Measurements from ENCODE around the gene UBE2G1. TPM values are rescaled to one million over a fixed set of nuclear protein-coding genes. Genes with fewer than 3 reads are reported as not detected.

The UBE2G1 gene
- total RNA-seq, 1 donor, result 36.2 TPM

GRCh38 chr17:4342535-4342934 lies 23.9 kb downstream of the UBE2G1 start:
- TF ChIP-seq CTCF (IDR thresholded peaks at IDR 0.05; ENCODE audit: extremely low read depth, low read depth, low read length), result no peak
- Histone ChIP-seq H3K4me2 (ENCODE audit: insufficient read depth, low read length) (no peak overlapping the region), H4K20me1 (ENCODE audit: insufficient read depth, low read length) (peaks cover 69% of the 10 kb centered on the region)

DNA sequence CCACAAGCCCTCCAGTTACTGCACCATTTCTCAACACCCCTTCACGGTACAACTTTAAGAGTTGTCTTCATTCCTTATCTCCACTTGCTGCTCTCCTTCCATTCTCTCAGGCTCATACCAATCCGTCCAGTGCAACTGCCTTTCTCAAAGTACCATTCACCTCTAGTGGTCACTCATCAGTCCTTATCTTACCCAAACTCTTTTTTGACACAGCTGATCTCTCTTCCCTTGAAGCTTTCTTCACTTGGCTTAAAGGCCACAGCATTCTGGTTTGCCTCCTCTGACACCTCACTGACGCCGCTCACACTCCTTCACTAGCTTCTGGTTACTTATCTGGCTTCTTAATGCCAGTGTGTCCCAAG lies 24.9 kb downstream of the UBE2G1 start:
- no peaks in the 10 kb centered on the region for H3K9me3 ChIP-seq (ENCODE audit: low read depth, low read length)
- H3K4me3 ChIP-seq (ENCODE audit: insufficient read depth, low read length), result no peak overlapping the region
- no peak overlapping the region for H3K4me2 ChIP-seq (ENCODE audit: insufficient read depth, low read length)
- peaks cover 15% of the 10 kb centered on the region for H3K4me1 ChIP-seq (ENCODE audit: insufficient read depth, low read length)
- H3K27me3 ChIP-seq (ENCODE audit: insufficient read depth, low read length), result no peaks in the 10 kb centered on the region
- H3K79me2 ChIP-seq (ENCODE audit: insufficient read depth, low read length), result peaks cover 100% of the 10 kb centered on the region
- no peak overlapping the region for H3K27ac ChIP-seq (ENCODE audit: low read depth, low read length)
- DNase-seq (ENCODE audit: insufficient read length, low spot score, missing footprints), result no peak
- no peaks in the 10 kb centered on the region for H3K36me3 ChIP-seq (ENCODE audit: insufficient read depth, low read length)
- TF ChIP-seq CTCF (IDR thresholded peaks at IDR 0.05; ENCODE audit: extremely low read depth, low read depth, low read length), result no peak
- no peak overlapping the region for H2AFZ ChIP-seq (ENCODE audit: low read length)
- H4K20me1 ChIP-seq (ENCODE audit: insufficient read depth, low read length), result peaks cover 69% of the 10 kb centered on the region

More at GRCh38 chr17:4342535-4342934, 23.9 kb downstream of the UBE2G1 start:
- Histone ChIP-seq H3K36me3 (ENCODE audit: insufficient read depth, low read length) (no peaks in the 10 kb centered on the region), H3K4me1 (ENCODE audit: insufficient read depth, low read length) (peaks cover 15% of the 10 kb centered on the region), H3K79me2 (ENCODE audit: insufficient read depth, low read length) (peaks cover 100% of the 10 kb centered on the region), H3K27me3 (ENCODE audit: insufficient read depth, low read length) (no peaks in the 10 kb centered on the region), H2AFZ (ENCODE audit: low read length) (no peak overlapping the region), H3K9me3 (ENCODE audit: low read depth, low read length) (no peaks in the 10 kb centered on the region), H3K4me3 (ENCODE audit: insufficient read depth, low read length) (no peak overlapping the region), H3K27ac (ENCODE audit: low read depth, low read length) (no peak overlapping the region)
- DNase-seq (ENCODE audit: insufficient read length, low spot score, missing footprints), result no peak

DNA sequence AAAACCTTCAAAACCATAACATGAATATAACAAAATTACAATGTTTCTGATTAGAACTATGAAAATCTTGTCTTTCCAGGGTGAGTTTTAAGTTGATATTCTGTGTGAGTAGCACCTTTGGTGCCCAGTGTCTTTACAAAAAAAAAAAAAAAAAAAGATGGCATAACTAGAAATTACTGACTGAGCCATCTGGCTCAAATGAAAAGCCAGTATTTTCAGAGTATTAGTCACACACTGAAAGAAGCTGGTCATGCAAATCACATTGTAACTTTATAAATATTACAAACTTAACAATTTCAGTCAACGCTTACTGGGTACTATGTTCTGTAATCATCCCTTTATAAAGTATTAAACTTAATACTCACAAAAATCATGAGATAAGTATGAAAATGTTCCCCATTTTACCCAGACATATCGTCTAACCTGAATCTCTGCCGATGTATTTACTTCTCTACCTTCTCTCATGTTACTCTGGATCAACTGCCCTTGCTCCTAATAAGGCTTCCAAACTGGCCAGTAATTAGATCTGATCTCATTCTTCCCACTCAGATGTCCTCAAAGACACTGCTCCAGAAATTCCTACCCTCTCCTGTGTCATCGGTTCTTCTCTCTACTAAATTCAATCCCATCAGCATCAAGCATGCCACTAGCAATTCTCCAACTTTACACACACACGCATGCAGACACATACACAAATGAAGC lies 25.4 kb downstream of the UBE2G1 start:
- no peak overlapping the region for H2AFZ ChIP-seq (ENCODE audit: low read length)
- no peaks in the 10 kb centered on the region for H3K36me3 ChIP-seq (ENCODE audit: insufficient read depth, low read length)
- peaks cover 13% of the 10 kb centered on the region for H3K4me1 ChIP-seq (ENCODE audit: insufficient read depth, low read length)
- H3K4me3 ChIP-seq (ENCODE audit: insufficient read depth, low read length), result no peak overlapping the region
- no peaks in the 10 kb centered on the region for H3K9me3 ChIP-seq (ENCODE audit: low read depth, low read length)
- H3K4me2 ChIP-seq (ENCODE audit: insufficient read depth, low read length), result peak overlapping the region; percentile 26
- H3K79me2 ChIP-seq (ENCODE audit: insufficient read depth, low read length), result peaks cover 100% of the 10 kb centered on the region
- H4K20me1 ChIP-seq (ENCODE audit: insufficient read depth, low read length), result peaks cover 66% of the 10 kb centered on the region
- H3K27me3 ChIP-seq (ENCODE audit: insufficient read depth, low read length), result no peaks in the 10 kb centered on the region
- no peak for DNase-seq (ENCODE audit: insufficient read length, low spot score, missing footprints)
- no peak overlapping the region for H3K27ac ChIP-seq (ENCODE audit: low read depth, low read length)
- no peak for TF ChIP-seq CTCF (IDR thresholded peaks at IDR 0.05; ENCODE audit: extremely low read depth, low read depth, low read length)

GRCh38 chr17:4334776-4335584 lies 31.5 kb downstream of the UBE2G1 start:
- Histone ChIP-seq H4K20me1 (ENCODE audit: insufficient read depth, low read length) (peaks cover 41% of the 10 kb centered on the region), H3K27me3 (ENCODE audit: insufficient read depth, low read length) (no peaks in the 10 kb centered on the region)

More at GRCh38 chr17:4334776-4335584, 31.5 kb downstream of the UBE2G1 start:
- Histone ChIP-seq H3K9me3 (ENCODE audit: low read depth, low read length) (no peaks in the 10 kb centered on the region), H3K4me1 (ENCODE audit: insufficient read depth, low read length) (peaks cover 8% of the 10 kb centered on the region), H3K4me3 (ENCODE audit: insufficient read depth, low read length) (no peak overlapping the region), H3K27ac (ENCODE audit: low read depth, low read length) (no peak overlapping the region), H2AFZ (ENCODE audit: low read length) (no peak overlapping the region), H3K4me2 (ENCODE audit: insufficient read depth, low read length) (no peak overlapping the region), H3K79me2 (ENCODE audit: insufficient read depth, low read length) (peaks cover 96% of the 10 kb centered on the region), H3K36me3 (ENCODE audit: insufficient read depth, low read length) (no peaks in the 10 kb centered on the region)
- DNase-seq (ENCODE audit: insufficient read length, low spot score, missing footprints), result no peak
- no peak for TF ChIP-seq CTCF (IDR thresholded peaks at IDR 0.05; ENCODE audit: extremely low read depth, low read depth, low read length)

Measured in osteoblast (primary cell).